NCI-H2227 treated with DMSO at 0.1 percent for 48 hours (cell line): ENCODE results near the gene SPOUT1.
A peak's percentile ranks its signal among the peaks of the same experiment; 100 is the strongest.
"Not testable (repeated sequence)": the region's sequence is repeated elsewhere in the genome, so short reads cannot be mapped to it uniquely, and the experiment has no call there.

Experiments used
- DNase-seq: peaks from one replicate; lab custom pipeline; 2025; lab: John Stamatoyannopoulos, UW

Gene SPOUT1

DNA sequence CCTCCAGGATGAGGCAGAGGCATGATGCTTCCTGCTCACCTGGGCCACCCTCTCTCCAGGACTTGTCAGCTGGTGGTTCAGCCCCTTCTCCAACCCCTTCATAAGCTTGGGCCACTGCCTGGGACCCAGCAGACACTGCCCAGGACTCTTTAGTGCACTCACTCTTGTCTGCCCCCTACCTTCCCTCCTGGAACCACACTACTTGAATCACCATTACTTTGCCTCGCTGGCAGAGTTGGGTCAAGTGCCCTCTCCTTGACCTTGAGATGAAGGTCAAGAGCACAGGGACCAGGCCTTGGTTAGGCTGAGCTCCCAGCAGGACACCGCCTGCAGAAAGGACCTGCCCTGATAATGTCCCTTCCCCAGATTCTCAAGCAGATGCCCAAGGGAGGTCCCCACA, 19.8 kb downstream of the SPOUT1 start:
- no peak for DNase-seq

GRCh38 chr9:128809036-128809599, 20.5 kb downstream of the SPOUT1 start:
- DNase-seq: no peak

GRCh38 chr9:128808543-128808942, 21.1 kb downstream of the SPOUT1 start:
- DNase-seq: no peak

GRCh38 chr9:128807827-128808226, 21.8 kb downstream of the SPOUT1 start:
- DNase-seq: no peak

DNA sequence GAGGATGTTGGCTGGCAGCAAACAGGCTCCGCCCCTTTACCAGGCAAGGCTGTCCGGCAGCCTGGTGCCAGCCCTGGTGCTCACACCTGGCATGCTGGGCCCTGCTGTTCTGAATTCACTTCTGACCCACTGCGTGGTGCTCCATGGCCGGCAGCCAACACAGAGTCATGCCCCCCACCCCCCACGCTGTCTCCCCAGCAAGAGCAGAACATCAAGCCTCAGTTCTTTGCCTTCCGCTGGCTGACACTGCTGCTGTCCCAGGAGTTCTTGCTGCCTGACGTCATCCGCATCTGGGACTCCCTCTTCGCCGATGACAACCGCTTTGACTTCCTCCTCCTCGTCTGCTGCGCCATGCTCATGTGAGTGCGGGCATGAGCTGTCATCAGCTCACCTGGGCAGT, 23.9 kb downstream of the SPOUT1 start:
- no peak for DNase-seq

DNA sequence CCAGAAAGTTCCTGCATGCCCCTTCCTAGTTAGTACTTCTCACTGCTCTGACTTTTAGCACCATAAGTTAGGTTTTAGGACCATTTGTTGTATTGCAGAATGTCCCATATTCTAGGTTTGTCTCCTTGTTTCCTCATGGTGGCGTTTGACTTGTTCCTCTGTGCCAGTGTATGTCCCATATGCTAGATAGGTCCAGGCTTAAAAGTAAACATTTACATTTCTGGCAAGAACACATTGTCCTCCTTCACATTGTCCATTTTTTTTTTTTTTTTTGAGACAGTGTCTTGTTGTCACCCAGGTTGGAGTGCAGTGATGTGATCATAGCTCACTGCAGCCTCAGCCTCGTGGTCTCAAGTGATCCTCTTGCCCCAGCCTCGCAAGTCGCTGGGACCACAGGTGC, 27.1 kb downstream of the SPOUT1 start:
- no peak for DNase-seq

- DNase-seq: no peak
Measured at GRCh38 chr9:128800061-128800460, 29.5 kb downstream of the SPOUT1 start.

DNA sequence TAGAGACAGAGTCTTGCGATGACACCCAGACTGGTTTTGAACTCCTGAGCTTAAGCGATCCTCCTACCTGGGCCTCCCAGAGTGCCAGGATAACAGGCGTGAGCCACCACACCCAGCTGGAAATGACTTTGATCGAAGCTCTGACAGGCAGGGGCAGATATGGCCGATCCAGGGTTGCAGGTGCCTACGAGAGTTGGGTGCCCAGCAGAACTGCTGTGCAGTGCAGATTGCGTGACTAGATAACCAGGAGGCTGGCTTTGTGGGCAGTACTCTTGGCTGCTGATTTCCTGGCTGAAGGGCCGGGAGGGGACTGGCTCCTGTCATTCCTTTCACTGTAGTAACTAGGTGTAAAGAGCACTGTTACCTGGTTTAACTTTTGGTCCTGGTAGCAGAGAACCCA, 30.7 kb downstream of the SPOUT1 start:
- no peak for DNase-seq

DNA sequence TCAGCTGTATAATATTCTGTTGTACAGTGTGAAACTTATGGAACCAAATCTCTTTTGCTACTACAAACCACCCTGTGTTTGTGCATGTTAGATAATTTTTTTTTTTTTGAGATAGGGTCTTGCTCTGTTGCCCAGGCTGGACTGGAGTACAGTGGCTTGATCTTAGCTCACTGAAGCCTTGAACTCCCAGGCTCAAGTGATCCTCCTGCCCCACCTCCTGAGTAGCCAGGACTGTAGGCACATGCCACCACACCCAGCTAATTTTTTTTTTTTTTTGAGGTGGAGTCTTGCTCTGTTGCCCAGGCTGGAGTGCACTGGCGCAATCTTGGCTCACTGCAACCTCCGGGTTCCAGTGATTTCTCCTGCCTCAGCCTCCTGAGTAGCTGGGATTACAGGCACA, 34.6 kb downstream of the SPOUT1 start:
- not testable (repeated sequence) for DNase-seq

- no peak for DNase-seq
Measured at GRCh38 chr9:128792978-128793686, 36.5 kb downstream of the SPOUT1 start.

DNA sequence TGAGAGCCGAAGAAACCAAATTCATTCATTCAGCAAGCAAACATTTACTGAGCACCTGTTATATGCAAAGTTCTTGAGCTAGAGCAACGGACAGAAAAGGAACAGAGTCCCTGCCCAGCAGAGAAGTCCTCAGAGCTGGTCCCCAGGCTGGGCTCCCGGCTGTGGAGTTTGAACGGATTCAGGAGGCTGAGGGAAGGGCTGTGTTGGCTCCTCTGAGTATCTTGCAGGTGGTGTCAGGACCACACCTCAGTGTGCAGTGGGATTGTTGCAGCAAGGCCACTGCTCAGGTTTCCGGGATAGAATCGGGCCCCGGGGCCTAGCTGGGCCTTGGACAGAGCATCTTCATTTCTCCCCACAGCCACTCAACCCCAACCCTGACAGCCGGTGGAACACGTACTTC, 37.5 kb downstream of the SPOUT1 start:
- no peak for DNase-seq

DNA sequence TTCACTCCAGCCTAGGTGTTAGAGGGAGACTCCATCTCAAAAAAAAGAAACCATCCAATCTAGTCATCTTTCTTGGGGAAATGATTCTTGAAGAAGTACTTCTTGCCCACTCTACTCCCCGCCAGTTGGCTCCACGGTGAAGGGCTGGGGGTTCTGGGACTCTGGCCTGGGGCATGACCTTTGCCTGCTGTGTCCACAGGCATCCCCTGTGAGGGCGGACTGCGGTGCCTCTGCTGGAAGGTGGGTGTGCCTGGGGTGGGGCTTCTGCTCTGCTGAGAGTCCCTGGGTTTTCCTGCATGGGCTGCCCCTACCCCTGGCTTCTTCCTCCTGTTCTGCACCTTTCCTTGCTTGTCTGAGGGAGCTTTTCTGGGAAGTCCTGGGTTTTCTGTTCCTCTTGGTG, 39.1 kb downstream of the SPOUT1 start:
- DNase-seq: no peak

DNA sequence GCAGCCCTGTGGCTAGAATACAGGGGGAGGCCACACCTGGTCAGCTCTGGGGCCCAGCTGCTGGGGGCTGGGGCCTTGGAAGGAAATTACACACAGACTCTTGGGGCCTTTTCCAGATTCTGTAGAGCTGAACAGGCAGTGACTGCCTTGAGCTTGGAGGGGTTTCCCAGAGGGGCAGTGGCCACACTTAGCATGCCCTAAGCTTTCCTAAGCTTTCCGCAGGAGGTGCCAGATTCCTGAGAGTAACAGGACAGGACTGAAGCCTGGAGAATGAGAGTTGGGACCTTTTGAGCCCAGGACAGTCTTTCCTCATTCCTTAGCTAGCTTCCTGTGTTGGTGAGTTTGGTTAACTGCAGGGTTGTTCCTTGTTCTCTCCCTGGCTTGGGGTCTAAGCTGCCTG, 41.1 kb downstream of the SPOUT1 start:
- DNase-seq: no peak

DNA sequence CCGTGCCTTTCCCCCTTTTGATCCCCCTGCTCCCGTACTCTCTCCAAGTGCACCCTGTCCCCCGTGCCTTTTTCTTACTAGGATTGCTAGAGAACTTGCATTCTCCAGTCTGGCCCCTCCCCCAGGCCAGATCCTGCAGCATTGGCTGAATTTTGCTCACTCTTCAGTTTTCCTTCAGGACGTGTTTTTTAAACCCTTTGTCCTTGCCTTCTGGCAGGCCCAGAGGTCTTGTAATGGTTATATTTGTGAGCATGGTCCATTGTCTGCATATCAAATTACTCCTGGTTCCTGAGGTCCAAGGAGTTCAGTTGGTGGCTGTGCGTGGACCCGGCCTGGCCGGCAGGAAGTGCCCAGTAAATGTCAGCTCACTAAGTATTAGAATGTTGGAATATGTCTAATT, 41.9 kb downstream of the SPOUT1 start:
- no peak for DNase-seq

DNA sequence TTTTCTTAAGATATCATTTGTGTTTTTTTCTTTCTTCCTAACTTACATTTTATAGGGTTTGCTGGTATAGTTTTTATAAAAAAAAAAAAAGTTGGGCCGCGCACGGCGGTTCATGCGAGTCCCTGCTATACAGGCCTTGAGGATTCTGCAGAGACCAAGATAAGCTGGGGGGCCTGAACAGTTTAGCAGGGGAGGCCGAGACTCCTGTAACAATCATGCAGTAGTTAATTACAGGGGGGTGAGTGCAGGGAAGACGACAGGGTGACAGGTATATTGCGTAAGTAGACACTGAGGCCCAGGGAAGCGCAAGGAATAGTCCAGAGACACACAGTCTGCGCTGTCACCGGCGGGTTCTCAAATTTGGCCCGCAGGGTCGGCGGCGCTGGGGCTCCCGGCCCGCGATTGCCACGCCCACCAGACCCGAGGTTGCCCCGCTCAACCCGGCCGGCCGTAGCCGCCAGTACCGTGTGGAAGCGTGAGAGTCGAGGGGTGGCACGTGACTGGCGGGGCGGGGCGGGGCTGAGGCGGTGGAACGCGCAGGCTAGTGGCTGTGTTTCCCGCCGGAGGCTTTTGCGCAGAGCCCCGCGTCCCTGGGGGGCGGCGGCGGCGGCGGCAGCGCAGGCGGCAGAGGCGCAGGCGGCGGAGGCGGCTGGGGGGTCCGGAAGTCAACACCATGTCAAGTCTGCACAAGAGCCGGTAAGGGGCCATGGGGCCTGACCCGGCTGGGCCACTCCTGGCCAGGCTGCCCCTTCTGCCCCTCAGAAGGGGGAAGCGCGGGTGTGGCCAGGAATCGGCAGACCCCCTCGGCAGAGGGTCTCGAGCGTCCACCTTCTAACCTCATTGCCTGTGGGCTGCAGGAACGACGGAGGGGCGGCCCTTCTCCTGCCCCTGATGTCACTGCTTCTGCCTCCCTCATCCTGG, 42.7 kb downstream of the SPOUT1 start, which contains the start of gene TBC1D13:
TSS of gene TBC1D13 (plus strand) at position 573 of the 921 bp plus-strand sequence. CDS start at position 674, 101 bp downstream.
- peak; percentile 83 for DNase-seq

DNA sequence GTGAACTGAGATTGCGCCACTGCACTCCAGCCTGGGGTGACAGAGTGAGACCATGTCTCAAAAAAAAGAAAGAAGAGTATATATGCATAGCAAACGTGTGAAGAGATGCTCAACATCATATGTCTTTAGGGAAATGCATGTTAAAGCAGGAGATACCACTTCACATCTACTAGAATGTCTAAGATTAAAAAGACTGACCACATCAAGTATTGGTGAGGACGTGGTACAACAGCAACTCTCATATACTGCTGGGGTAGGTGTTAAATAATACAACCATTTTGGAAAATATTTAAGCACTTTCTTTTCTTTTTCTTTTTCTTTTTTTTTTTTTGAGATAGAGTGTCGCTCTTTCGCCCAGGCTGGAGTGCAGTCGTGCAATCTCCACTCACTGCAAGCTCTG, 44.2 kb downstream of the SPOUT1 start:
- DNase-seq: no peak

- DNase-seq: no peak
Measured at GRCh38 chr9:128782669-128783068, 46.9 kb downstream of the SPOUT1 start.

GRCh38 chr9:128781187-128782070, 48.2 kb downstream of the SPOUT1 start:
- no peak for DNase-seq

DNA sequence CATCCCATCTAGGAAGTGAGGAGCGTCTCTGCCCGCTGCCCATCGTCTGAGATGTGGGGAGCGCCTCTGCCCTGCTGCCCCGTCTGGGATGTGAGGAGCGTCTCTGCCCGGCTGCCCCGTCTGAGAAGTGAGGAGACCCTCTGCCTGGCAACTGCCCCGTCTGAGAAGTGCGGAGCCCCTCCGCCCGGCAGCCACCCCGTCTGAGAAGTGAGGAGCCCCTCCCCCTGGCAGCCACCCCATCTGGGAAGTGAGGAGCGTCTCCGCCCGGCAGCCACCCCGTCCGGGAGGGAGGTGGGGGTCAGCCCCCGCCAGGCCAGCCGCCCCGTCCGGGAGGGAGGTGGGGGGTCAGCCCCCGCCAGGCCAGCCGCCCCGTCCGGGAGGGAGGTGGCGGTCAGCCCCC, 49.5 kb downstream of the SPOUT1 start:
- DNase-seq: not testable (repeated sequence)

GRCh38 chr9:128774804-128775203, 54.8 kb downstream of the SPOUT1 start:
- DNase-seq: no peak

GRCh38 chr9:128773049-128773448, 56.5 kb downstream of the SPOUT1 start:
- no peak for DNase-seq
